HepG2 (cell line): ENCODE results near the gene OR4C3. TPM values are rescaled to one million over a fixed set of nuclear protein-coding genes. Genes with fewer than 3 reads are reported as not detected.

Experiments used
- DNMT1 ChIP-seq: sonication (generic); formaldehyde crosslinking; IDR thresholded peaks from 2 replicates; pipeline ENCODE4 v1.5.1; 2020; ENCODE audit warnings: mild to moderate bottlenecking, missing genetic modification reagents
- HOMEZ ChIP-seq: IDR thresholded peaks from 2 replicates; pipeline ENCODE4 v1.6.1; 2016; ENCODE audit warnings: low read depth
- ISX ChIP-seq: sonication (generic); formaldehyde crosslinking; conservative IDR thresholded peaks from 2 replicates; pipeline ENCODE4 v1.5.0; 2020; ENCODE audit warnings: missing genetic modification reagents
- PCBP2 ChIP-seq: fragments of 200-400 bp; formaldehyde crosslinking; optimal IDR thresholded peaks from 2 replicates; pipeline ENCODE3; 2018; ENCODE audit warnings: low read length, low read depth; ENCODE audit not compliant: poor library complexity, severe bottlenecking
- PRDM15 ChIP-seq: sonication (generic); formaldehyde crosslinking; IDR thresholded peaks from 2 replicates; pipeline ENCODE4 v1.4.0; 2020; ENCODE audit warnings: missing genetic modification reagents
- RXRA ChIP-seq: sonication (generic); formaldehyde crosslinking; IDR thresholded peaks from 2 replicates; pipeline ENCODE4 v1.5.1; 2020; ENCODE audit warnings: missing genetic modification reagents
- SMAD3 ChIP-seq: sonication (generic); formaldehyde crosslinking; IDR thresholded peaks from 2 replicates; pipeline ENCODE4 v1.4.0; 2020; ENCODE audit warnings: missing genetic modification reagents
- TFDP2 ChIP-seq: sonication (generic); formaldehyde crosslinking; IDR thresholded peaks from 2 replicates; pipeline ENCODE4 v1.4.0; 2020; ENCODE audit warnings: missing genetic modification reagents
- THAP8 ChIP-seq: sonication (generic); formaldehyde crosslinking; IDR thresholded peaks from 2 replicates; pipeline ENCODE4 v1.5.1; 2020; ENCODE audit warnings: missing genetic modification reagents, mild to moderate bottlenecking, borderline replicate concordance
- ZBTB3 ChIP-seq: sonication (generic); formaldehyde crosslinking; IDR thresholded peaks from 2 replicates; pipeline ENCODE4 v1.4.0; 2020; ENCODE audit warnings: low read depth, mild to moderate bottlenecking, moderate library complexity, missing genetic modification reagents, borderline replicate concordance
- ZNF136 ChIP-seq: sonication (generic); formaldehyde crosslinking; IDR thresholded peaks from 2 replicates; pipeline ENCODE4 v1.8.1; 2022; ENCODE audit warnings: low read depth, mild to moderate bottlenecking, moderate library complexity, missing genetic modification reagents
- ZNF407 ChIP-seq: sonication (generic); formaldehyde crosslinking; IDR thresholded peaks from one replicate; pipeline ENCODE4 v1.5.1; 2020; ENCODE audit warnings: mild to moderate bottlenecking, missing genetic modification reagents; ENCODE audit errors: not compliant biosample characterization
- ZNF543 ChIP-seq: sonication (generic); formaldehyde crosslinking; IDR thresholded peaks from 2 replicates; pipeline ENCODE4 v1.4.0; 2020; ENCODE audit warnings: mild to moderate bottlenecking, missing genetic modification reagents
- polyA plus RNA-seq, 8 experiments: library from polyadenylated mRNA; depleted of rRNA in 3 of 8; stranded (reverse) in 7 of 8; unstranded in 1 of 8; fragments of >200 nt; fragmentation: Illumina TruSeq in 4 of 8; extraction: Trizol in 4 of 8; gene quantifications; 2 replicates each; pipeline versions ENCODE4 v1.2.1 to v1.2.3, GENCODE V29; 2011 to 2016; ENCODE audit warnings: low read depth in 4 of 8, missing spikeins in 1 of 8, mixed read lengths in 1 of 8; ENCODE audit not compliant: insufficient read depth in 1 of 8
- total RNA-seq, 5 experiments: library from RNA; depleted of rRNA; stranded (reverse); fragments of >200 nt; fragmentation: Illumina TruSeq; extraction: Trizol; gene quantifications; 2 replicates each; pipeline ENCODE4 v1.2.3, GENCODE V29; 2016; ENCODE audit warnings: low read depth in 1 of 5

Gene OR4C3
- total and polyA plus RNA-seq, 2 of the 13 experiments (the other 11 are each of a cell fraction or from before 2014, with no cell fraction given) = not detected

GRCh38 chr11:48354677-48355076, 30.0 kb downstream of the OR4C3 start (continued):
- TF ChIP-seq ZNF407 (CRISPR knock-in tag) = no peak
- no peak for TF ChIP-seq ISX (CRISPR knock-in tag)
- no peak for TF ChIP-seq THAP8
- TF ChIP-seq SMAD3 (CRISPR knock-in tag) = no peak
- TF ChIP-seq ZBTB3 (CRISPR knock-in tag) = no peak
- TF ChIP-seq DNMT1 (CRISPR knock-in tag) = no peak
- no peak for TF ChIP-seq ZNF543 (CRISPR knock-in tag)
- TF ChIP-seq PCBP2 = no peak
- TF ChIP-seq ZNF136 (CRISPR knock-in tag) = no peak
- TF ChIP-seq TFDP2 (CRISPR knock-in tag) = no peak
- no peak for TF ChIP-seq RXRA (CRISPR knock-in tag)
- no peak for TF ChIP-seq PRDM15 (CRISPR knock-in tag)
- no peak for TF ChIP-seq HOMEZ (CRISPR knock-in tag)
